GM12878 (cell line): ENCODE data around the gene LRRC73. TPM values are rescaled to one million over a fixed set of nuclear protein-coding genes. Genes with fewer than 3 reads are reported as not detected.
"Not testable (repeated sequence)": the region's sequence is repeated elsewhere in the genome, so short reads cannot be mapped to it uniquely, and the experiment has no call there.

Experiments used
- ATAC-seq: fragments of 200-7000 bp; cut with Tn5 transposase; 3 replicates; pipeline ENCODE4 v1.9.1; 2020; ENCODE audit warnings: mild to moderate bottlenecking, moderate library complexity
- BruUV-seq: library from RNA; stranded (reverse); fragments of 400-500 nt; replicated peaks from 2 replicates; lab custom pipeline; 2021; lab: Mats Ljungman, UMichigan
- CTCF ChIA-PET: fragments of 300-600 bp; sonication (Branson Sonifier 250); formaldehyde crosslinking; extraction: SDS; loops from one replicate; lab custom pipeline; 2021; ENCODE audit warnings: inconsistent platforms; lab: Yijun Ruan, JAX
- POLR2A ChIA-PET: fragments of 350-600 bp; formaldehyde crosslinking; extraction: SDS; loops from one replicate; lab custom pipeline; 2021; ENCODE audit warnings: inconsistent platforms; lab: Charles Lee
- RAD21 ChIA-PET: fragments of 300-600 bp; sonication (Branson Sonifier 250); formaldehyde crosslinking; loops from one replicate; lab custom pipeline; 2023; ENCODE audit warnings: antibody characterized with exemption; ENCODE audit not compliant: unreplicated experiment; lab: Charles Lee
- SMC1A ChIA-PET: fragments of 300-600 bp; sonication (Branson Sonifier 250); formaldehyde crosslinking; loops from one replicate; lab custom pipeline; 2023; ENCODE audit not compliant: unreplicated experiment, uncharacterized antibody; lab: Charles Lee
- DNase-seq: peaks from one replicate; pipeline ENCODE4 v3.0.0-alpha.2; 2011; ENCODE audit warnings: low read depth, low spot score
- FAIRE-seq: peaks from 3 replicates; lab custom pipeline; 2011; peaks lifted over from hg19 to GRCh38; lab: Jason Lieb, UNC
- H2AFZ ChIP-seq: 2 replicates; pipeline ENCODE4 v1.6.0; 2011; ENCODE audit warnings: low read depth, low read length, control low read depth; ENCODE audit not compliant: control insufficient read depth
- H3K27ac ChIP-seq: 2 replicates; pipeline ENCODE4 v1.5.1; 2011; ENCODE audit warnings: control low read depth; ENCODE audit not compliant: control insufficient read depth, insufficient read depth
- H3K27me3 ChIP-seq, 2 experiments: replicated peaks in 1 of 2; 2 replicates each; pipeline versions ENCODE4 v1.6.0 to v1.6.1; 2011; ENCODE audit warnings: low read length in 1 of 2; ENCODE audit not compliant: control insufficient read depth in 2 of 2, insufficient read depth in 2 of 2
- H3K36me3 ChIP-seq, 2 experiments: 2 replicates each; pipeline ENCODE4 v1.5.1; 2011; ENCODE audit warnings: low read length in 1 of 2; ENCODE audit not compliant: control insufficient read depth in 2 of 2, insufficient read depth in 2 of 2
- H3K4me1 ChIP-seq: 2 replicates; pipeline ENCODE4 v1.6.1; 2011; ENCODE audit warnings: mild to moderate bottlenecking, low read length, moderate library complexity, mixed read lengths; ENCODE audit not compliant: control insufficient read depth, insufficient read depth
- H3K4me2 ChIP-seq: 2 replicates; pipeline ENCODE4 v1.6.0; 2011; ENCODE audit warnings: control low read depth; ENCODE audit not compliant: control insufficient read depth, insufficient read depth
- H3K4me3 ChIP-seq: fragments of 200-600 bp; sonication (generic); 2 replicates; pipeline ENCODE4 v1.5.1; 2016
- H3K79me2 ChIP-seq: 2 replicates; pipeline ENCODE4 v1.6.0; 2011; ENCODE audit warnings: low read length; ENCODE audit not compliant: control insufficient read depth, insufficient read depth
- H3K9ac ChIP-seq: 2 replicates; pipeline ENCODE4 v1.8.0; 2011; ENCODE audit warnings: low read length, control low read depth, mixed read lengths; ENCODE audit not compliant: control insufficient read depth, insufficient read depth
- H3K9me3 ChIP-seq: replicated peaks from 3 replicates; pipeline ENCODE4 v1.5.1; 2011; ENCODE audit warnings: mild to moderate bottlenecking, low read length; ENCODE audit not compliant: control insufficient read depth, insufficient read depth
- H4K20me1 ChIP-seq: 2 replicates; pipeline ENCODE4 v1.6.0; 2011; ENCODE audit not compliant: control insufficient read depth, insufficient read depth
- WGBS: methylation state at CpG from one replicate; pipeline ENCODE4 v1.1.6; 2016; ENCODE audit warnings: low lambda C conversion rate; ENCODE audit not compliant: insufficient replicate concordance, insufficient coverage; ENCODE audit errors: missing lambda C conversion rate; 5-methylcytosine and 5-hydroxymethylcytosine counted together
- in situ Hi-C: fragments of 300-500 bp; cut with MboI; formaldehyde crosslinking; loops from 9 replicates; pipeline ENCODE4 v1.14.3; 2018; ENCODE audit warnings: mixed read lengths
- intact Hi-C: fragments of 100-400 bp; cut with micrococcal nuclease; formaldehyde crosslinking; loops from one replicate; pipeline ENCODE4 v1.14.2; 2022; ENCODE audit not compliant: unreplicated experiment
- polyA plus RNA-seq, 11 experiments: library from polyadenylated mRNA; depleted of rRNA in 4 of 11; unstranded in 6 of 11; stranded (reverse) in 5 of 11; fragments of >200 nt; fragmentation: Nextera tagmentation in 4 of 11; fragmentation: Illumina TruSeq in 1 of 11; extraction: Ambion mirVana in 4 of 11; extraction: Trizol in 1 of 11; gene quantifications; 1 replicate in 1 of 11; 2 replicates in 10 of 11; pipeline versions ENCODE4 v1.2.1 to v1.2.3, GENCODE V29; 2011 to 2016; ENCODE audit warnings: inconsistent platforms in 2 of 11, missing spikeins in 2 of 11, low read depth in 1 of 11
- total RNA-seq, 4 experiments: library from RNA; depleted of rRNA in 3 of 4; stranded (reverse); fragments of >200 nt in 3 of 4; fragmentation: Illumina TruSeq in 1 of 4; extraction: Trizol in 1 of 4; gene quantifications; 2 replicates each; pipeline versions ENCODE4 v1.2.1 to v1.2.3, GENCODE V29; 2013 to 2021
- TF ChIP-seq, protein P1 (sequence below): fragments of 450-650 bp; IDR thresholded peaks from 2 replicates; pipeline ENCODE4 v1.6.1; 2016; ENCODE audit warnings: mild to moderate bottlenecking, moderate library complexity, borderline replicate concordance

The LRRC73 gene
- total and polyA plus RNA-seq, 10 of the 15 experiments (the other 5 are each of a cell fraction or from before 2014, with no cell fraction given) = 0.13 TPM; not detected in 9

DNA sequence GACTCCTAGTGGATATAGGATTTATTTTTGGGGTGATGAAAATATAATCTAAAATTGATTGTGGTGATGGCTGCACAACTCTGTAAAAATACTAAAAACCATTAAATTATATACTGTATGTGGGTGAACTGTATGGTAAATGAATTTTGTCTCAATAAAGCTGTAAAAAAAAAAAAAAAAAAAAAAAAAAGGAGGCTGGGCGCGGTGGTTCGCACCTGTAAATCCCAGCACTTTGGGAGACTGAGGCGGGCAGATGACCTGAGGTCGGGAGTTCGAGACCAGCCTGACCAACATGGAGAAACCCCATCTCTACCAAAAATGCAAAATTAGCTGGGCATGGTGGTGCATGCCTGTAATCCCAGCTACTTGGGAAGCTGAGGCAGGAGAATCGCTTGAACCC lies 47.5 kb upstream of the LRRC73 start:
- 90% methylated on average over 7 of the region's 7 CpGs for WGBS
- H3K27me3 ChIP-seq, H4K20me1 ChIP-seq, intact Hi-C loops, CTCF ChIA-PET, H3K9me3 ChIP-seq, H3K27ac ChIP-seq, H3K4me3 ChIP-seq, FAIRE-seq, DNase-seq, H3K9ac ChIP-seq, RAD21 ChIA-PET, ATAC-seq, SMC1A ChIA-PET, H3K4me2 ChIP-seq, H2AFZ ChIP-seq, in situ Hi-C loops, BruUV-seq, H3K79me2 ChIP-seq, H3K4me1 ChIP-seq: not testable (repeated sequence)
- TF ChIP-seq, protein P1, sequence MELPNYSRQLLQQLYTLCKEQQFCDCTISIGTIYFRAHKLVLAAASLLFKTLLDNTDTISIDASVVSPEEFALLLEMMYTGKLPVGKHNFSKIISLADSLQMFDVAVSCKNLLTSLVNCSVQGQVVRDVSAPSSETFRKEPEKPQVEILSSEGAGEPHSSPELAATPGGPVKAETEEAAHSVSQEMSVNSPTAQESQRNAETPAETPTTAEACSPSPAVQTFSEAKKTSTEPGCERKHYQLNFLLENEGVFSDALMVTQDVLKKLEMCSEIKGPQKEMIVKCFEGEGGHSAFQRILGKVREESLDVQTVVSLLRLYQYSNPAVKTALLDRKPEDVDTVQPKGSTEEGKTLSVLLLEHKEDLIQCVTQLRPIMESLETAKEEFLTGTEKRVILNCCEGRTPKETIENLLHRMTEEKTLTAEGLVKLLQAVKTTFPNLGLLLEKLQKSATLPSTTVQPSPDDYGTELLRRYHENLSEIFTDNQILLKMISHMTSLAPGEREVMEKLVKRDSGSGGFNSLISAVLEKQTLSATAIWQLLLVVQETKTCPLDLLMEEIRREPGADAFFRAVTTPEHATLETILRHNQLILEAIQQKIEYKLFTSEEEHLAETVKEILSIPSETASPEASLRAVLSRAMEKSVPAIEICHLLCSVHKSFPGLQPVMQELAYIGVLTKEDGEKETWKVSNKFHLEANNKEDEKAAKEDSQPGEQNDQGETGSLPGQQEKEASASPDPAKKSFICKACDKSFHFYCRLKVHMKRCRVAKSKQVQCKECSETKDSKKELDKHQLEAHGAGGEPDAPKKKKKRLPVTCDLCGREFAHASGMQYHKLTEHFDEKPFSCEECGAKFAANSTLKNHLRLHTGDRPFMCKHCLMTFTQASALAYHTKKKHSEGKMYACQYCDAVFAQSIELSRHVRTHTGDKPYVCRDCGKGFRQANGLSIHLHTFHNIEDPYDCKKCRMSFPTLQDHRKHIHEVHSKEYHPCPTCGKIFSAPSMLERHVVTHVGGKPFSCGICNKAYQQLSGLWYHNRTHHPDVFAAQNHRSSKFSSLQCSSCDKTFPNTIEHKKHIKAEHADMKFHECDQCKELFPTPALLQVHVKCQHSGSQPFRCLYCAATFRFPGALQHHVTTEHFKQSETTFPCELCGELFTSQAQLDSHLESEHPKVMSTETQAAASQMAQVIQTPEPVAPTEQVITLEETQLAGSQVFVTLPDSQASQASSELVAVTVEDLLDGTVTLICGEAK = peak; percentile 57; the same call in 1 of the 2 replicates
- H3K36me3 ChIP-seq = peaks cover 4 to 30% of the 10 kb centered on the region in 2 experiments
- POLR2A ChIA-PET = interaction anchor here (0.6 kb wide), 1 partner anchor 248 kb away, joined by 3 read pairs; no protein-coding TSS in a partner anchor
